Suprapubic skin (tissue), 4 donors: ENCODE results near the gene TAS2R4. TPM values are rescaled to one million over a fixed set of nuclear protein-coding genes. Genes with fewer than 3 reads are reported as not detected.

Source experiments
- DNase-seq, 2 donors: peaks; one replicate each; pipeline ENCODE4 v3.0.0-alpha.2; 2019; ENCODE audit warnings: low spot score in 2 of 2
- H3K27ac ChIP-seq: fragments of 200-600 bp; sonication (generic); one replicate; pipeline ENCODE4 v1.5.1; 2019
- H3K27me3 ChIP-seq: fragments of 200-600 bp; sonication (generic); one replicate; pipeline ENCODE4 v1.5.1; 2019
- H3K36me3 ChIP-seq: fragments of 200-600 bp; sonication (generic); one replicate; pipeline ENCODE4 v1.5.1; 2019
- H3K4me1 ChIP-seq: fragments of 200-600 bp; sonication (generic); one replicate; pipeline ENCODE4 v1.5.1; 2019
- H3K4me3 ChIP-seq: fragments of 200-600 bp; sonication (generic); one replicate; pipeline ENCODE4 v1.5.1; 2019; ENCODE audit warnings: mild to moderate bottlenecking
- H3K9me3 ChIP-seq: fragments of 200-600 bp; sonication (generic); one replicate; pipeline ENCODE4 v1.5.1; 2019
- CTCF ChIP-seq, 2 donors: fragments of 200-600 bp in 1 of 2; fragments of 450-650 bp in 1 of 2; sonication (generic) in 1 of 2; IDR thresholded peaks; one replicate each; pipeline ENCODE4 v1.5.1; 2016 to 2019; ENCODE audit warnings: antibody characterized with exemption in 2 of 2, mild to moderate bottlenecking in 1 of 2, moderate library complexity in 1 of 2
- EP300 ChIP-seq: sonication (generic); formaldehyde crosslinking; IDR thresholded peaks from one replicate; pipeline ENCODE4 v1.6.1; 2017; ENCODE audit warnings: antibody characterized with exemption
- POLR2A ChIP-seq, 2 donors: fragments of 450-650 bp; IDR thresholded peaks; one replicate each; pipeline ENCODE4 v1.6.1; 2017; ENCODE audit warnings: antibody characterized with exemption in 2 of 2, mild to moderate bottlenecking in 2 of 2, moderate library complexity in 2 of 2
- POLR2AphosphoS5 ChIP-seq, 3 donors: sonication (generic); formaldehyde crosslinking; IDR thresholded peaks; one replicate each; pipeline ENCODE4 v1.6.1; 2017; ENCODE audit warnings: antibody characterized with exemption in 3 of 3
- WGBS: methylation state at CpG from one replicate; pipeline ENCODE4 v1.1.5; 2018; 5-methylcytosine and 5-hydroxymethylcytosine counted together
- total RNA-seq, 4 donors: library from RNA; depleted of rRNA; stranded (reverse); fragments of >200 nt; gene quantifications; one replicate each; pipeline ENCODE4 v1.1.0, GENCODE V29; 2016

Gene TAS2R4
- total RNA-seq, 4 donors from 2014 or later, result 0.19 to 6.0 (median 2.0) TPM

- Histone ChIP-seq H3K27ac (peak within 1 kb of the TSS; percentile 89), H3K4me1 (peaks cover 32% of the 10 kb centered on the region), H3K27me3 (no peaks in the 10 kb centered on the region), H3K4me3 (peak within 1 kb of the TSS; percentile 83), H3K9me3 (no peaks in the 10 kb centered on the region), H3K36me3 (peaks cover 22% of the 10 kb centered on the region)
- peak; percentile 94 for DNase-seq
- peak in 1 of 2 donors; percentile 75 for TF ChIP-seq POLR2A (IDR thresholded peaks at IDR 0.05)
- peak; percentile 71 to 92 for TF ChIP-seq CTCF (IDR thresholded peaks at IDR 0.05)
- TF ChIP-seq EP300, result no peak
- peak; percentile 18 to 98 (median 89) for TF ChIP-seq POLR2AphosphoS5 (IDR thresholded peaks at IDR 0.05)
- WGBS, result 2% methylated on average over 43 of the region's 46 CpGs
Measured at GRCh38 chr7:141737836-141738591, 38.5 kb upstream of the TAS2R4 start, which contains the start of gene SSBP1. Gene SSBP1, plus strand, starts transcription at chr7:141738358. Its CDS starts 809 bp downstream, at chr7:141739167.

- H3K27me3 ChIP-seq, result no peaks in the 10 kb centered on the region
- no peaks in the 10 kb centered on the region for H3K9me3 ChIP-seq
- H3K4me3 ChIP-seq, result peak overlapping the region; percentile 83
- no peak for TF ChIP-seq CTCF (IDR thresholded peaks at IDR 0.05)
- TF ChIP-seq EP300, result no peak
- TF ChIP-seq POLR2A (IDR thresholded peaks at IDR 0.05), result no peak
- TF ChIP-seq POLR2AphosphoS5 (IDR thresholded peaks at IDR 0.05), result no peak
- peaks cover 27% of the 10 kb centered on the region for H3K36me3 ChIP-seq
- WGBS, result 2% methylated on average over 6 of the region's 6 CpGs
- H3K27ac ChIP-seq, result peak overlapping the region; percentile 89
- DNase-seq, result no peak
- H3K4me1 ChIP-seq, result peaks cover 32% of the 10 kb centered on the region
Measured at GRCh38 chr7:141738592-141739013, 37.9 kb upstream of the TAS2R4 start.

- Histone ChIP-seq H3K9me3 (no peaks in the 10 kb centered on the region), H3K36me3 (peaks cover 34% of the 10 kb centered on the region), H3K4me1 (peaks cover 32% of the 10 kb centered on the region), H3K27ac (no peak overlapping the region), H3K27me3 (no peaks in the 10 kb centered on the region), H3K4me3 (peak overlapping the region; percentile 83)
- 66% methylated on average over 3 of the region's 3 CpGs for WGBS
- DNase-seq, result no peak
- no peak for TF ChIP-seq POLR2AphosphoS5 (IDR thresholded peaks at IDR 0.05)
- TF ChIP-seq CTCF (IDR thresholded peaks at IDR 0.05), result no peak
- TF ChIP-seq POLR2A (IDR thresholded peaks at IDR 0.05), result no peak
- no peak for TF ChIP-seq EP300
Measured at GRCh38 chr7:141739250-141739649, 37.2 kb upstream of the TAS2R4 start.

GRCh38 chr7:141742229-141742628 is 34.2 kb upstream of the TAS2R4 start:
- WGBS, result 97% methylated on average over 1 of the region's 1 CpG
- Histone ChIP-seq H3K36me3 (peaks cover 62% of the 10 kb centered on the region), H3K27ac (no peak overlapping the region), H3K4me1 (peaks cover 29% of the 10 kb centered on the region), H3K27me3 (no peaks in the 10 kb centered on the region), H3K9me3 (no peaks in the 10 kb centered on the region), H3K4me3 (no peak overlapping the region)
- DNase-seq, result no peak
- no peak for TF ChIP-seq EP300
- no peak for TF ChIP-seq CTCF (IDR thresholded peaks at IDR 0.05)
- no peak for TF ChIP-seq POLR2A (IDR thresholded peaks at IDR 0.05)
- TF ChIP-seq POLR2AphosphoS5 (IDR thresholded peaks at IDR 0.05), result no peak

GRCh38 chr7:141744131-141744530 is 32.3 kb upstream of the TAS2R4 start:
- Histone ChIP-seq H3K4me1 (peaks cover 17% of the 10 kb centered on the region), H3K4me3 (no peak overlapping the region), H3K27ac (no peak overlapping the region), H3K27me3 (no peaks in the 10 kb centered on the region), H3K9me3 (no peaks in the 10 kb centered on the region), H3K36me3 (peaks cover 81% of the 10 kb centered on the region)
- DNase-seq, result no peak
- 79% methylated on average over 2 of the region's 2 CpGs for WGBS
- TF ChIP-seq EP300 (no peak), CTCF (IDR thresholded peaks at IDR 0.05) (no peak), POLR2A (IDR thresholded peaks at IDR 0.05) (no peak)
